Calu3 (cell line): ENCODE results near the gene ARHGAP32. TPM values are rescaled to one million over a fixed set of nuclear protein-coding genes. Genes with fewer than 3 reads are reported as not detected.

Experiments used
- BruUV-seq: library from RNA; stranded (reverse); fragments of 400-500 nt; replicated peaks from 2 replicates; lab custom pipeline; 2021; lab: Mats Ljungman, UMichigan
- CTCF ChIA-PET: fragments of 300-600 bp; sonication (Branson Sonifier 250); formaldehyde crosslinking; loops from one replicate; lab custom pipeline; 2022; ENCODE audit warnings: antibody characterized with exemption; lab: Charles Lee
- DNase-seq: peaks from one replicate; pipeline ENCODE4 v3.0.0; 2022
- H3K27ac Mint-ChIP-seq: one replicate; pipeline ENCODE4 v1.8.0; 2022; ENCODE audit warnings: mixed read lengths; ENCODE audit not compliant: unreplicated experiment
- H3K27me3 Mint-ChIP-seq: one replicate; pipeline ENCODE4 v1.8.0; 2022; ENCODE audit warnings: mixed read lengths; ENCODE audit not compliant: unreplicated experiment
- H3K36me3 Mint-ChIP-seq: one replicate; pipeline ENCODE4 v1.8.0; 2022; ENCODE audit warnings: mild to moderate bottlenecking, moderate library complexity, mixed read lengths; ENCODE audit not compliant: insufficient read depth, unreplicated experiment
- H3K4me1 Mint-ChIP-seq: one replicate; pipeline ENCODE4 v1.8.0; 2022; ENCODE audit warnings: mild to moderate bottlenecking, low read depth, mixed read lengths; ENCODE audit not compliant: unreplicated experiment
- H3K4me3 Mint-ChIP-seq: one replicate; pipeline ENCODE4 v1.8.0; 2022; ENCODE audit warnings: mild to moderate bottlenecking, low read depth, moderate library complexity, mixed read lengths; ENCODE audit not compliant: unreplicated experiment
- H3K9me3 Mint-ChIP-seq: one replicate; pipeline ENCODE4 v1.8.0; 2022; ENCODE audit warnings: low read depth, mixed read lengths; ENCODE audit not compliant: unreplicated experiment
- CTCF ChIP-seq: fragments of 200-600 bp; IDR thresholded peaks from one replicate; pipeline ENCODE4 v1.8.0; 2022; ENCODE audit warnings: antibody characterized with exemption; ENCODE audit not compliant: unreplicated experiment
- intact Hi-C: fragments of 100-400 bp; cut with micrococcal nuclease; formaldehyde crosslinking; loops from one replicate; pipeline ENCODE4 v1.10.0; 2022; ENCODE audit not compliant: unreplicated experiment
- total RNA-seq: library from RNA; stranded (reverse); gene quantifications from 2 replicates; pipeline ENCODE4 v1.2.3, GENCODE V29; 2022

ARHGAP32 gene
- total RNA-seq, 1 experiment from 2014 or later, result 40.1 TPM

DNA sequence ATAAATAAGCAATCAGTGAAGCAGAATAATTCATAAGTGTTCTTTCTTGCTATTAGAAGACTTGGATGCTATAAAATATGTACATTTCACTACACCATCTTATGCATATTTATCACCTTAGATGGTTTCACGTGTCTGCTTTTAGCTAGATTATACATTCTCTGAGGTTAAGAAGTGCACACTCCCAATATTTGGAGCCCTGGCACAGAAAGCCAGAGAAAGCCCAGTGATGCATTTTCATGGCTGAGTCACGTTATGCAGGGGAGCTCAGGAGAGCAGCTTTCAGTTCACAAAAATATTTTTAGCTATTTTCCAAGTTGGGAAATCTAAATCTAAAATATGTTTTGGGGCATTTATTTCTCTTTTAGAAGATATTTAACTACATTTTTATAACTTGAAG, 244.4 kb downstream of the ARHGAP32 start:
- intact Hi-C loops, result no loop called here
- no peak overlapping the region for H3K27ac Mint-ChIP-seq
- no peaks in the 10 kb centered on the region for H3K9me3 Mint-ChIP-seq
- no peak for TF ChIP-seq CTCF
- DNase-seq, result no peak
- no peaks in the 10 kb centered on the region for H3K4me1 Mint-ChIP-seq
- no peaks in the 10 kb centered on the region for H3K27me3 Mint-ChIP-seq
- H3K36me3 Mint-ChIP-seq, result peaks cover 11% of the 10 kb centered on the region
- CTCF ChIA-PET, result no interaction called here
- H3K4me3 Mint-ChIP-seq, result no peak overlapping the region
- BruUV-seq, result no TSS peak

DNA sequence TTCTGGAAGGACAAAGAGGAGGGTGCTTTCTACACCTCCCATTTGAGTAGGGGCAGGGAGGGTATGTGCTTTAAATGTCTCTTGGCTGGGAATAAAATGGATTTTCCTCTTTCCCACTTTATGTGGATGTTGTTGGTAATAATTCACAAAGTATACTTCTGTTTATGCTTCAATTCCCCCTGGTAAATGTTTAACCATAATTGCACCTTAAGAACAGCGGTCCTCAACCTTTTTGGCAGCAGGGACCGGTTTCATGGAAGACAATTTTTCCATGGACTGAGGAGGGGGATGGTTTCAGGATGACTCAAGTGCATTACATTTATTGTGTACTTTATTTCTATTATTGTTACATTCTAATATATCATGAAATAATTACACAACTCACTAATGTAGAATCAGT, 245.5 kb downstream of the ARHGAP32 start:
- no peaks in the 10 kb centered on the region for H3K9me3 Mint-ChIP-seq
- DNase-seq, result no peak
- H3K4me1 Mint-ChIP-seq, result no peaks in the 10 kb centered on the region
- H3K4me3 Mint-ChIP-seq, result no peak overlapping the region
- intact Hi-C loops, result no loop called here
- H3K27me3 Mint-ChIP-seq, result no peaks in the 10 kb centered on the region
- no TSS peak for BruUV-seq
- CTCF ChIA-PET, result no interaction called here
- H3K27ac Mint-ChIP-seq, result no peak overlapping the region
- peaks cover 11% of the 10 kb centered on the region for H3K36me3 Mint-ChIP-seq
- no peak for TF ChIP-seq CTCF

DNA sequence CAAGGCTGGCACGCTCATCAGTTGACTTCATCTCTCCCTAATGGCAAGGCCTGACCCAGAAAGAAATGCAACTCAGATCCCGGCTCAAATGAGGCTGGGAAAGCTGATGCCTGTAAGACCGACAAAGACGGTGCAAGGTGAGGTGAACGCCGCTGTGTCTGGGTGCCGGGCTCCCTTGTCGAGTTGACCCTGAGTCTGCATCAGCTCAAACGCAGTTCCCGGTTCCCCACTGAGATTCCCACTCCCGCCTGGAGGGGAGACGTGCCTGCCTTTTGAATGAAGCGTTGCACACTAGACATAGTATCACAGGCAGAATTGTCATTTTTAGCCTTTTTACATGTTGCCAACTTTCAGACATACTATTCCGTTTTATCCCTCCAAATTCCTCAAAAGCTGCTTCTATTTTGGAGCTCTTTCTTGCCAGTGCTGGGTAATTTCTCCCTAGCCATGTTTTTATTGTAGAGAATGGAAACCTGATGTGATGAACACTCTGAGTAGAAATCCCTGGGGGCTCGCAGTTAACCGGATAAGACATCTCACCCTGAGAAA, 248.6 kb downstream of the ARHGAP32 start:
- H3K27me3 Mint-ChIP-seq, result peaks cover 5% of the 10 kb centered on the region
- no peak overlapping the region for H3K4me3 Mint-ChIP-seq
- no peak for DNase-seq
- H3K4me1 Mint-ChIP-seq, result no peaks in the 10 kb centered on the region
- TF ChIP-seq CTCF, result no peak
- H3K27ac Mint-ChIP-seq, result no peak overlapping the region
- CTCF ChIA-PET, result interaction anchor here (0.7 kb wide), 1 partner anchor 12 kb away, joined by 4 read pairs; no protein-coding TSS in a partner anchor
- BruUV-seq, result no TSS peak
- intact Hi-C loops, result no loop called here
- H3K9me3 Mint-ChIP-seq, result no peaks in the 10 kb centered on the region
- peaks cover 7% of the 10 kb centered on the region for H3K36me3 Mint-ChIP-seq

GRCh38 chr11:128942817-128943427, 249.2 kb downstream of the ARHGAP32 start, which contains the start of gene TP53AIP1:
Gene TP53AIP1, minus strand, starts transcription at chr11:128942871. Its CDS starts 5,053 bp downstream, at chr11:128937818.
- Mint-ChIP-seq H3K4me1 (no peaks in the 10 kb centered on the region), H3K27ac (no peak within 1 kb of the TSS), H3K27me3 (peaks cover 11% of the 10 kb centered on the region), H3K36me3 (peaks cover 7% of the 10 kb centered on the region), H3K4me3 (no peak within 1 kb of the TSS), H3K9me3 (no peaks in the 10 kb centered on the region)
- BruUV-seq, result no TSS peak
- DNase-seq, result no peak
- no peak for TF ChIP-seq CTCF
- CTCF ChIA-PET, result no interaction called here
- intact Hi-C loops, result no loop called here
